CD14-positive monocyte (primary cell): ENCODE results near the gene RTL9. TPM values are rescaled to one million over a fixed set of nuclear protein-coding genes. Genes with fewer than 3 reads are reported as not detected.

ENCODE experiments used
- DNase-seq, 3 donors: peaks; one replicate each; pipeline ENCODE4 v3.0.0-alpha.2; 2011 to 2022
- H2AFZ ChIP-seq: 2 replicates; pipeline ENCODE4 v1.6.0; 2012; ENCODE audit warnings: mild to moderate bottlenecking, low read depth, low read length, inconsistent platforms; ENCODE audit not compliant: insufficient read depth, poor library complexity, severe bottlenecking
- H3K27ac ChIP-seq, 2 donors: 1 replicate in 1 of 2; 2 replicates in 1 of 2; pipeline ENCODE4 v1.5.1; 2012 to 2013; ENCODE audit warnings: low read length in 2 of 2, control low read depth in 1 of 2, inconsistent platforms in 1 of 2, low read depth in 1 of 2, mild to moderate bottlenecking in 1 of 2
- H3K27me3 ChIP-seq, 2 donors: one replicate each; pipeline versions ENCODE4 v1.6.0 to v1.6.1; 2011 to 2013; ENCODE audit warnings: low read length in 2 of 2; ENCODE audit not compliant: control insufficient read depth in 2 of 2, insufficient read depth in 2 of 2
- H3K36me3 ChIP-seq, 2 donors: replicated peaks in 1 of 2; 1 replicate in 1 of 2; 2 replicates in 1 of 2; pipeline versions ENCODE4 v1.5.1 to v1.6.1; 2012 to 2013; ENCODE audit warnings: low read length in 2 of 2, control low read depth in 1 of 2, inconsistent platforms in 1 of 2, mild to moderate bottlenecking in 1 of 2; ENCODE audit not compliant: insufficient read depth in 2 of 2, control insufficient read depth in 1 of 2
- H3K4me1 ChIP-seq, 2 donors: 1 replicate in 1 of 2; 2 replicates in 1 of 2; pipeline versions ENCODE4 v1.5.1 to v1.6.1; 2012 to 2013; ENCODE audit warnings: low read length in 2 of 2, control low read depth in 1 of 2, inconsistent platforms in 1 of 2, mild to moderate bottlenecking in 1 of 2, moderate library complexity in 1 of 2; ENCODE audit not compliant: insufficient read depth in 2 of 2, control insufficient read depth in 1 of 2
- H3K4me2 ChIP-seq: replicated peaks from 2 replicates; pipeline ENCODE3; 2012; ENCODE audit warnings: low read length, moderate library complexity, mild to moderate bottlenecking; ENCODE audit not compliant: poor library complexity, severe bottlenecking; ENCODE audit errors: extremely low read depth
- H3K4me3 ChIP-seq, 3 experiments: fragments of 200-600 bp in 1 of 3; sonication (generic) in 1 of 3; replicated peaks in 1 of 3; 1 replicate in 2 of 3; 2 replicates in 1 of 3; pipeline ENCODE4 v1.5.1; 2011 to 2013; ENCODE audit warnings: low read length in 3 of 3, mild to moderate bottlenecking in 3 of 3, control low read depth in 2 of 3, low read depth in 2 of 3, inconsistent platforms in 1 of 3, moderate library complexity in 1 of 3
- H3K79me2 ChIP-seq: 2 replicates; pipeline ENCODE4 v1.6.0; 2012; ENCODE audit warnings: mild to moderate bottlenecking, control low read depth, inconsistent platforms, low read length, moderate library complexity; ENCODE audit not compliant: insufficient read depth
- H3K9ac ChIP-seq: 2 replicates; pipeline ENCODE4 v1.6.0; 2017; ENCODE audit warnings: low read length, mild to moderate bottlenecking; ENCODE audit not compliant: insufficient read depth, poor library complexity, severe bottlenecking
- H3K9me3 ChIP-seq, 2 donors: replicated peaks in 1 of 2; 1 replicate in 1 of 2; 2 replicates in 1 of 2; pipeline versions ENCODE4 v1.5.1 to v1.6.1; 2012 to 2013; ENCODE audit warnings: low read length in 2 of 2, control low read depth in 1 of 2; ENCODE audit not compliant: control insufficient read depth in 1 of 2, insufficient read depth in 1 of 2
- H4K20me1 ChIP-seq: 2 replicates; pipeline ENCODE4 v1.6.0; 2012; ENCODE audit warnings: mild to moderate bottlenecking, low read length, control low read depth, moderate library complexity; ENCODE audit not compliant: insufficient read depth
- H3K27ac Mint-ChIP-seq, 7 donors: one replicate each; pipeline ENCODE4 v1.8.0; 2020; ENCODE audit warnings: mild to moderate bottlenecking in 7 of 7, mixed read lengths in 7 of 7, moderate library complexity in 6 of 7, inconsistent platforms in 2 of 7
- H3K27me3 Mint-ChIP-seq, 3 donors: one replicate each; pipeline ENCODE4 v1.8.0; 2021 to 2022; ENCODE audit warnings: low read depth in 3 of 3, mild to moderate bottlenecking in 3 of 3, mixed read lengths in 3 of 3, moderate library complexity in 3 of 3, inconsistent platforms in 1 of 3
- H3K36me3 Mint-ChIP-seq, 2 donors: one replicate each; pipeline ENCODE4 v1.8.0; 2020; ENCODE audit warnings: mixed read lengths in 2 of 2, inconsistent platforms in 1 of 2, mild to moderate bottlenecking in 1 of 2
- H3K4me1 Mint-ChIP-seq: one replicate; pipeline ENCODE4 v1.8.0; 2020; ENCODE audit warnings: mild to moderate bottlenecking, mixed read lengths
- H3K4me3 Mint-ChIP-seq, 2 donors: one replicate each; pipeline ENCODE4 v1.8.0; 2020; ENCODE audit warnings: mild to moderate bottlenecking in 2 of 2, mixed read lengths in 2 of 2, moderate library complexity in 1 of 2
- H3K9me3 Mint-ChIP-seq, 7 donors: one replicate each; pipeline ENCODE4 v1.8.0; 2020 to 2022; ENCODE audit warnings: mixed read lengths in 7 of 7, mild to moderate bottlenecking in 6 of 7, moderate library complexity in 6 of 7, inconsistent platforms in 2 of 7
- CTCF ChIP-seq: fragments of 200-600 bp; IDR thresholded peaks from one replicate; pipeline ENCODE4 v1.8.0; 2022; ENCODE audit warnings: antibody characterized with exemption, mild to moderate bottlenecking
- WGBS: methylation state at CpG from one replicate; pipeline ENCODE4 v1.1.5; 2013; ENCODE audit warnings: missing lambda C conversion rate; ENCODE audit not compliant: insufficient coverage; 5-methylcytosine and 5-hydroxymethylcytosine counted together
- intact Hi-C, 2 donors: fragments of 100-400 bp; cut with micrococcal nuclease; formaldehyde crosslinking; loops; one replicate each; pipeline versions ENCODE4 v1.15.0 to v1.15.1; 2023
- polyA plus RNA-seq, 3 donors: library from polyadenylated mRNA; depleted of rRNA in 1 of 3; unstranded in 2 of 3; stranded (reverse) in 1 of 3; fragments of 300-500 nt in 2 of 3; fragments of >200 nt in 1 of 3; fragmentation: Illumina TruSeq in 2 of 3; gene quantifications; 1 replicate in 2 of 3; 2 replicates in 1 of 3; pipeline ENCODE4 v1.2.3, GENCODE V29; 2012 to 2021

Gene RTL9
- polyA plus RNA-seq, 3 donors, result not detected

DNA sequence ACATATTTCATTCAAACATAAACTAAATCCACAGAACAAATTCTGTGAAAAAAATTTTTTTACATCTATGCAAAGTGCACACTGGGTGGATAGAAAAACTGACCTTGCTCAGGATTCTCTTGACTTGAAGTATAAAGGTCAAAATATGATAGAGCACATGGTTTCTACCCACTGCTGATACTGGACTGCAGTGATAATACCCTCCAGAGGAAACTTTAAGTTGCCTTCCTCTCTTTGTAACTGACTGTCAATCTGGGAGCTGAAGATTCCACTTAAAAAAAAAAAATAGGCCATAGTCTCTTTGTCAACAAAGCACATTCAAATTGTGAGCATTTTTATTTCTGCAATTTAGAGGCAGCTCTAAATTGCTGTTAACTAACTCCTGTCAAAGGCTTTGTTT, 37.6 kb upstream of the RTL9 start:
- Histone ChIP-seq H3K36me3 (no peaks in the 10 kb centered on the region), H4K20me1 (no peaks in the 10 kb centered on the region), H3K27ac (no peak overlapping the region), H3K4me1 (peaks cover 7 to 16% of the 10 kb centered on the region in 2 donors), H3K9me3 (no peaks in the 10 kb centered on the region), H2AFZ (no peak overlapping the region), H3K9ac (no peak overlapping the region), H3K79me2 (peaks cover 14% of the 10 kb centered on the region), H3K4me2 (no peak overlapping the region), H3K27me3 (peaks cover 0 to 2% of the 10 kb centered on the region in 2 donors), H3K4me3 (no peak overlapping the region)
- peaks cover 0 to 9% (median 1%) of the 10 kb centered on the region in 3 donors for H3K27me3 Mint-ChIP-seq
- H3K4me3 Mint-ChIP-seq, result no peak overlapping the region
- H3K27ac Mint-ChIP-seq, result no peak overlapping the region
- peaks cover 0 to 9% (median 4%) of the 10 kb centered on the region in 7 donors for H3K9me3 Mint-ChIP-seq
- TF ChIP-seq CTCF, result no peak
- peaks cover 12% of the 10 kb centered on the region for H3K4me1 Mint-ChIP-seq
- intact Hi-C loops, result no loop called here
- no peak for DNase-seq
- H3K36me3 Mint-ChIP-seq, result no peaks in the 10 kb centered on the region

GRCh38 chrX:110321670-110322069, 37.0 kb upstream of the RTL9 start:
- no peak overlapping the region for H2AFZ ChIP-seq

More at GRCh38 chrX:110321670-110322069, 37.0 kb upstream of the RTL9 start:
- H4K20me1 ChIP-seq, result no peaks in the 10 kb centered on the region
- H3K36me3 ChIP-seq, result no peaks in the 10 kb centered on the region
- H3K9ac ChIP-seq, result no peak overlapping the region
- peaks cover 0 to 9% (median 4%) of the 10 kb centered on the region in 7 donors for H3K9me3 Mint-ChIP-seq
- peaks cover 0 to 9% (median 1%) of the 10 kb centered on the region in 3 donors for H3K27me3 Mint-ChIP-seq
- no peak overlapping the region for H3K4me3 ChIP-seq
- peaks cover 0 to 2% of the 10 kb centered on the region in 2 donors for H3K27me3 ChIP-seq
- no peak for DNase-seq
- no peak for TF ChIP-seq CTCF
- H3K27ac Mint-ChIP-seq, result no peak overlapping the region
- no peak overlapping the region for H3K27ac ChIP-seq
- H3K4me1 ChIP-seq, result peaks cover 4 to 12% of the 10 kb centered on the region in 2 donors
- no peaks in the 10 kb centered on the region for H3K9me3 ChIP-seq
- no peaks in the 10 kb centered on the region for H3K36me3 Mint-ChIP-seq
- peaks cover 8% of the 10 kb centered on the region for H3K79me2 ChIP-seq
- no CpG with 5 or more reads among the region's 3 CpGs for WGBS
- intact Hi-C loops, result no loop called here
- H3K4me1 Mint-ChIP-seq, result peaks cover 6% of the 10 kb centered on the region
- H3K4me3 Mint-ChIP-seq, result no peak overlapping the region
- H3K4me2 ChIP-seq, result no peak overlapping the region
